ENCODE data around the gene FGF2.

- TF ChIP-seq POLR2AphosphoS5 (IDR thresholded peaks at IDR 0.05; ENCODE audit: low read depth, low read length) (no peak), SIN3A (IDR thresholded peaks at IDR 0.05; ENCODE audit: borderline replicate concordance, insufficient read depth, low read length) (no peak), REST (IDR thresholded peaks at IDR 0.05; ENCODE audit: insufficient read depth in 1 of 2, low read depth in 2 of 2, low read length in 2 of 2) (no peak), TAF1 (IDR thresholded peaks at IDR 0.05; ENCODE audit: borderline replicate concordance, insufficient read depth, low read length) (no peak), FOXP2 (optimal IDR thresholded peaks at IDR 0.05; ENCODE audit: borderline replicate concordance, extremely low read depth, extremely low read length, insufficient read depth) (no peak)
Observed at GRCh38 chr4:122946142-122946541, 119.5 kb downstream of the FGF2 start.

Data from PFSK-1 (cell line).